A549 (cell line): Measurements from ENCODE around the gene PRR14. TPM values are rescaled to one million over a fixed set of nuclear protein-coding genes. Genes with fewer than 3 reads are reported as not detected.

Experiments
- ATAC-seq, 2 experiments: fragments of 200-7000 bp in 1 of 2; fragments of >200 bp in 1 of 2; cut with Nextera tagmentation in 1 of 2; cut with Tn5 transposase in 1 of 2; 3 replicates each; pipeline versions ENCODE4 v1.8.0 to v1.9.1; 2018 to 2020; ENCODE audit warnings: mild to moderate bottlenecking in 1 of 2, moderate library complexity in 1 of 2
- CTCF ChIA-PET: fragments of 300-600 bp; sonication (Branson Sonifier 250); formaldehyde crosslinking; extraction: SDS; loops from one replicate; lab custom pipeline; 2021; ENCODE audit warnings: antibody characterized with exemption, inconsistent platforms; lab: Yijun Ruan, JAX
- POLR2A ChIA-PET: fragments of 350-600 bp; formaldehyde crosslinking; extraction: SDS; loops from one replicate; lab custom pipeline; 2021; ENCODE audit warnings: antibody characterized with exemption, inconsistent platforms; lab: Yijun Ruan, JAX
- DNase-seq, 2 experiments: peaks; one replicate each; pipeline versions ENCODE4 v3.0.0 to v3.0.0-alpha.2; 2011 to 2016; ENCODE audit warnings: low read depth in 1 of 2, low spot score in 1 of 2
- FAIRE-seq: peaks from 2 replicates; lab custom pipeline; 2011; peaks lifted over from hg19 to GRCh38; lab: Jason Lieb, UNC
- H3K27ac ChIP-seq, 2 experiments: fragments of >200 bp; sonication (Bioruptor Twin); formaldehyde crosslinking; 3 replicates each; pipeline ENCODE4 v1.5.1; 2016 to 2017
- H3K4me1 ChIP-seq: fragments of >200 bp; sonication (Bioruptor Twin); formaldehyde crosslinking; 3 replicates; pipeline ENCODE4 v1.6.1; 2016
- H3K4me2 ChIP-seq: fragments of >200 bp; sonication (Bioruptor Twin); formaldehyde crosslinking; 3 replicates; pipeline ENCODE4 v1.6.1; 2016
- H3K4me3 ChIP-seq: fragments of >200 bp; sonication (Bioruptor Twin); formaldehyde crosslinking; 3 replicates; pipeline ENCODE4 v1.5.1; 2016
- H3K9me3 ChIP-seq: fragments of >200 bp; sonication (Bioruptor Twin); formaldehyde crosslinking; 3 replicates; pipeline ENCODE4 v1.6.1; 2016
- CBX8 ChIP-seq: fragments of 200-600 bp; sonication (generic); IDR thresholded peaks from 2 replicates; pipeline ENCODE4 v1.6.1; 2016
- CHD2 ChIP-seq: fragments of 150-350 bp; IDR thresholded peaks from 2 replicates; pipeline ENCODE4 v1.6.1; 2014; ENCODE audit warnings: low read length; ENCODE audit not compliant: partially characterized antibody
- CHD4 ChIP-seq: fragments of 200-600 bp; sonication (generic); IDR thresholded peaks from 2 replicates; pipeline ENCODE4 v1.6.1; 2016; ENCODE audit warnings: antibody characterized with exemption, mild to moderate bottlenecking, borderline replicate concordance
- EHF ChIP-seq: fragments of 250-450 bp; sonication (Bioruptor Pico); IDR thresholded peaks from 2 replicates; pipeline ENCODE4 v1.5.0; 2020; ENCODE audit warnings: mild to moderate bottlenecking
- FOSB ChIP-seq: fragments of 250-450 bp; sonication (Bioruptor Pico); IDR thresholded peaks from 2 replicates; pipeline ENCODE4 v1.5.0; 2020; ENCODE audit warnings: mild to moderate bottlenecking, moderate library complexity
- FOSL2 ChIP-seq, 2 experiments: fragments of 450-650 bp in 1 of 2; fragments of >200 bp in 1 of 2; sonication (Bioruptor Twin) in 1 of 2; formaldehyde crosslinking; IDR thresholded peaks; 2 replicates each; pipeline versions ENCODE4 v1.5.0 to v1.6.1; 2016 to 2020; ENCODE audit warnings: mild to moderate bottlenecking in 1 of 2, moderate library complexity in 1 of 2
- FOXS1 ChIP-seq: fragments of 250-450 bp; sonication (Bioruptor Pico); IDR thresholded peaks from 2 replicates; pipeline ENCODE4 v1.5.0; 2020; ENCODE audit warnings: mild to moderate bottlenecking, moderate library complexity
- HEYL ChIP-seq: fragments of 250-450 bp; sonication (Bioruptor Pico); IDR thresholded peaks from 2 replicates; pipeline ENCODE4 v1.8.0; 2021; ENCODE audit warnings: mild to moderate bottlenecking, moderate library complexity
- HOXA7 ChIP-seq: fragments of 250-450 bp; sonication (Bioruptor Pico); IDR thresholded peaks from 2 replicates; pipeline ENCODE4 v1.5.0; 2020; ENCODE audit warnings: mild to moderate bottlenecking, moderate library complexity
- HOXB13 ChIP-seq: fragments of 250-450 bp; sonication (Bioruptor Pico); IDR thresholded peaks from 2 replicates; pipeline ENCODE4 v1.5.0; 2020; ENCODE audit warnings: low read depth, mild to moderate bottlenecking, moderate library complexity
- JUNB ChIP-seq: fragments of >200 bp; sonication (Bioruptor Twin); formaldehyde crosslinking; IDR thresholded peaks from 2 replicates; pipeline ENCODE4 v1.6.1; 2016
- KDM1A ChIP-seq: fragments of 200-600 bp; sonication (generic); IDR thresholded peaks from 2 replicates; pipeline ENCODE4 v1.6.1; 2016; ENCODE audit warnings: low read depth, mild to moderate bottlenecking
- MAFK ChIP-seq: fragments of 450-650 bp; IDR thresholded peaks from 2 replicates; pipeline ENCODE4 v1.6.1; 2014; ENCODE audit not compliant: partially characterized antibody
- MYC ChIP-seq: IDR thresholded peaks from 2 replicates; pipeline ENCODE4 v1.6.1; 2012; ENCODE audit warnings: mild to moderate bottlenecking, inconsistent platforms, low read length, improper control_type of control experiment, borderline replicate concordance
- NFE2L2 ChIP-seq: fragments of 150-350 bp; conservative IDR thresholded peaks from 2 replicates; pipeline ENCODE4 v1.6.1; 2014; ENCODE audit warnings: low read length
- NPAS2 ChIP-seq: fragments of 250-450 bp; sonication (Bioruptor Pico); IDR thresholded peaks from 2 replicates; pipeline ENCODE4 v1.8.0; 2022; ENCODE audit warnings: mild to moderate bottlenecking, moderate library complexity, borderline replicate concordance
- POLR2A ChIP-seq: IDR thresholded peaks from 2 replicates; pipeline ENCODE4 v1.6.1; 2012; ENCODE audit warnings: mild to moderate bottlenecking, low read length
- RARB ChIP-seq: fragments of 250-450 bp; sonication (Bioruptor Pico); IDR thresholded peaks from 2 replicates; pipeline ENCODE4 v1.8.0; 2021; ENCODE audit warnings: mild to moderate bottlenecking, moderate library complexity
- RFX5 ChIP-seq: fragments of 450-650 bp; IDR thresholded peaks from 2 replicates; pipeline ENCODE4 v1.7.1; 2014; ENCODE audit warnings: antibody characterized with exemption, mild to moderate bottlenecking, moderate library complexity
- TP53 ChIP-seq: fragments of 250-450 bp; sonication (Bioruptor Pico); IDR thresholded peaks from 2 replicates; pipeline ENCODE4 v1.5.0; 2021; ENCODE audit warnings: mild to moderate bottlenecking, moderate library complexity
- ZC3H11A ChIP-seq: fragments of 450-650 bp; IDR thresholded peaks from 2 replicates; pipeline ENCODE4 v1.6.1; 2014; ENCODE audit warnings: antibody characterized with exemption, mild to moderate bottlenecking
- ZSCAN20 ChIP-seq: fragments of 250-450 bp; sonication (Bioruptor Pico); IDR thresholded peaks from 2 replicates; pipeline ENCODE4 v1.8.0; 2022; ENCODE audit warnings: mild to moderate bottlenecking, moderate library complexity
- WGBS: methylation state at CpG from one replicate; pipeline ENCODE4 v1.1.6; 2017; ENCODE audit errors: missing lambda C conversion rate; 5-methylcytosine and 5-hydroxymethylcytosine counted together
- polyA plus RNA-seq, 4 experiments: library from polyadenylated mRNA; depleted of rRNA in 3 of 4; stranded (reverse); fragments of >200 nt; fragmentation: RNase III in 1 of 4; extraction: RNeasy Plus Mini Kit Qiagen cat#74134 plus additional on column Dnase treatment in 1 of 4; gene quantifications; 2 replicates in 3 of 4; 3 replicates in 1 of 4; pipeline ENCODE4 v1.2.3, GENCODE V29; 2011 to 2017
- TF ChIP-seq, protein P1 (sequence below): IDR thresholded peaks from 2 replicates; pipeline ENCODE4 v1.6.1; 2012; ENCODE audit warnings: low read depth, borderline replicate concordance
- TF ChIP-seq, protein P2 (sequence below): fragments of >200 bp; sonication (Bioruptor Twin); formaldehyde crosslinking; IDR thresholded peaks from 3 replicates; pipeline ENCODE4 v1.5.1; 2016
- TF ChIP-seq, protein P3 (sequence below): fragments of 450-650 bp; IDR thresholded peaks from 2 replicates; pipeline ENCODE4 v1.6.1; 2014; ENCODE audit warnings: antibody characterized with exemption
- TF ChIP-seq, protein P4 (sequence below): fragments of 250-450 bp; sonication (Bioruptor Pico); IDR thresholded peaks from 2 replicates; pipeline ENCODE4 v1.5.0; 2020; ENCODE audit warnings: low read depth, mild to moderate bottlenecking, moderate library complexity
- TF ChIP-seq, protein P5 (sequence below): fragments of 150-350 bp; IDR thresholded peaks from 2 replicates; pipeline ENCODE4 v1.6.1; 2014; ENCODE audit warnings: low read depth, mild to moderate bottlenecking, low read length
- TF ChIP-seq, protein P6 (sequence below): fragments of >200 bp; sonication (Bioruptor Twin); formaldehyde crosslinking; IDR thresholded peaks from 3 replicates; pipeline ENCODE4 v1.6.1; 2016

Gene PRR14
- polyA plus RNA-seq, 2 of the 4 experiments (the other 2 are of a cell fraction), result 6.3 to 18.2 TPM

DNA sequence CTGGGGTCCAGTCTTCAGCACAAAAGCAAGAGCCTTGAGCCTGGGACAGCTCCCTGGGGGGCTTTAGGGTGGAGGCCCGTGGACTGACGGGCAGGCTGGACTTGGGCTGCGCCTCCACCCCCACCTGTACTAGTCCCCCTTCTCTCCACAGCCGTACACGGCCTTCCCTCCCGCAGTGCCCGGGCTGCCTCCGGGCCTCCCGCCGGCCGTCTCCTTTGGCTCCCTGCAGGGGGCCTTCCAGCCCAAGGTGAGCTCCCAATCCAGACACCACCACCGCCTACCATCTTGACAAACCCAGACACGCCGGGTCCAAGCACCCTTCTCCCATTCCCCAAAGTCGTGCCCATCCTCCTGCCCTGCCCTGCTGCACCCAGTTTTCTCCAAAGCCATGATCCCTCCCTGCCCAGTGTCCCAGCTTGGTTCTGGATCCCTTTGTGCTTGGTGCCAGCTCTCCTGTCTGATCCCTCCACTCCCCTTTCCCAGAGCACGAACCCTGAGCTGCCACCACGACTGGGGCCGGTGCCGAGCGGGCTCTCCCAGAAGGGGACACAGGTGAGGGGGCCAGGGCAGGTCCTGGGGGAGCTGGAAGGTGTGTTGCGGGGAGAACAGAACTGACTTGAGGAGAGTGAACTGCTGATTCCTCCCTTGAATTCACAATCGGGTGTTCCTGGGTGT, 14.5 kb downstream of the PRR14 start:
- ChIA-PET POLR2A (no interaction called here), CTCF (interaction anchor here (1.1 to 3.2 kb wide), 2 partner anchors 29 to 235 kb away, joined by 4 to 21 read pairs (median 6); partner anchors contain the start of gene DCTPP1)
- TF ChIP-seq, protein P1, sequence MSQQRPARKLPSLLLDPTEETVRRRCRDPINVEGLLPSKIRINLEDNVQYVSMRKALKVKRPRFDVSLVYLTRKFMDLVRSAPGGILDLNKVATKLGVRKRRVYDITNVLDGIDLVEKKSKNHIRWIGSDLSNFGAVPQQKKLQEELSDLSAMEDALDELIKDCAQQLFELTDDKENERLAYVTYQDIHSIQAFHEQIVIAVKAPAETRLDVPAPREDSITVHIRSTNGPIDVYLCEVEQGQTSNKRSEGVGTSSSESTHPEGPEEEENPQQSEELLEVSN, result no peak
- TF ChIP-seq, protein P2, sequence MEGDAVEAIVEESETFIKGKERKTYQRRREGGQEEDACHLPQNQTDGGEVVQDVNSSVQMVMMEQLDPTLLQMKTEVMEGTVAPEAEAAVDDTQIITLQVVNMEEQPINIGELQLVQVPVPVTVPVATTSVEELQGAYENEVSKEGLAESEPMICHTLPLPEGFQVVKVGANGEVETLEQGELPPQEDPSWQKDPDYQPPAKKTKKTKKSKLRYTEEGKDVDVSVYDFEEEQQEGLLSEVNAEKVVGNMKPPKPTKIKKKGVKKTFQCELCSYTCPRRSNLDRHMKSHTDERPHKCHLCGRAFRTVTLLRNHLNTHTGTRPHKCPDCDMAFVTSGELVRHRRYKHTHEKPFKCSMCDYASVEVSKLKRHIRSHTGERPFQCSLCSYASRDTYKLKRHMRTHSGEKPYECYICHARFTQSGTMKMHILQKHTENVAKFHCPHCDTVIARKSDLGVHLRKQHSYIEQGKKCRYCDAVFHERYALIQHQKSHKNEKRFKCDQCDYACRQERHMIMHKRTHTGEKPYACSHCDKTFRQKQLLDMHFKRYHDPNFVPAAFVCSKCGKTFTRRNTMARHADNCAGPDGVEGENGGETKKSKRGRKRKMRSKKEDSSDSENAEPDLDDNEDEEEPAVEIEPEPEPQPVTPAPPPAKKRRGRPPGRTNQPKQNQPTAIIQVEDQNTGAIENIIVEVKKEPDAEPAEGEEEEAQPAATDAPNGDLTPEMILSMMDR, result no peak
- TF ChIP-seq, protein P3, sequence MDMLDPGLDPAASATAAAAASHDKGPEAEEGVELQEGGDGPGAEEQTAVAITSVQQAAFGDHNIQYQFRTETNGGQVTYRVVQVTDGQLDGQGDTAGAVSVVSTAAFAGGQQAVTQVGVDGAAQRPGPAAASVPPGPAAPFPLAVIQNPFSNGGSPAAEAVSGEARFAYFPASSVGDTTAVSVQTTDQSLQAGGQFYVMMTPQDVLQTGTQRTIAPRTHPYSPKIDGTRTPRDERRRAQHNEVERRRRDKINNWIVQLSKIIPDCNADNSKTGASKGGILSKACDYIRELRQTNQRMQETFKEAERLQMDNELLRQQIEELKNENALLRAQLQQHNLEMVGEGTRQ, result no peak
- TF ChIP-seq FOSL2 (IDR thresholded peaks at IDR 0.05) (no peak), FOSL2 (CRISPR knock-in tag; IDR thresholded peaks at IDR 0.05) (no peak), RFX5 (no peak), FOXS1 (CRISPR knock-in tag) (no peak), CHD4 (no peak), POLR2A (no peak), ZC3H11A (no peak), HOXA7 (CRISPR knock-in tag) (no peak), JUNB (no peak), HEYL (CRISPR knock-in tag) (no peak), RARB (CRISPR knock-in tag) (no peak), CHD2 (no peak), CBX8 (no peak), TP53 (CRISPR knock-in tag) (no peak), EHF (CRISPR knock-in tag) (no peak), NPAS2 (CRISPR knock-in tag) (no peak), NFE2L2 (no peak)
- TF ChIP-seq, protein P4, sequence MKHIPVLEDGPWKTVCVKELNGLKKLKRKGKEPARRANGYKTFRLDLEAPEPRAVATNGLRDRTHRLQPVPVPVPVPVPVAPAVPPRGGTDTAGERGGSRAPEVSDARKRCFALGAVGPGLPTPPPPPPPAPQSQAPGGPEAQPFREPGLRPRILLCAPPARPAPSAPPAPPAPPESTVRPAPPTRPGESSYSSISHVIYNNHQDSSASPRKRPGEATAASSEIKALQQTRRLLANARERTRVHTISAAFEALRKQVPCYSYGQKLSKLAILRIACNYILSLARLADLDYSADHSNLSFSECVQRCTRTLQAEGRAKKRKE, result no peak
- FAIRE-seq (no peak), DNase-seq (no peak), ATAC-seq (peak in 1 of 2 experiments; percentile 34; a peak in 3 of 6 replicates)
- Histone ChIP-seq H3K4me1 (peaks cover 14% of the 10 kb centered on the region), H3K9me3 (no peaks in the 10 kb centered on the region), H3K27ac (no peak overlapping the region), H3K4me2 (no peak overlapping the region), H3K4me3 (no peak overlapping the region)
- 91% methylated on average over 22 of the region's 22 CpGs for WGBS

DNA sequence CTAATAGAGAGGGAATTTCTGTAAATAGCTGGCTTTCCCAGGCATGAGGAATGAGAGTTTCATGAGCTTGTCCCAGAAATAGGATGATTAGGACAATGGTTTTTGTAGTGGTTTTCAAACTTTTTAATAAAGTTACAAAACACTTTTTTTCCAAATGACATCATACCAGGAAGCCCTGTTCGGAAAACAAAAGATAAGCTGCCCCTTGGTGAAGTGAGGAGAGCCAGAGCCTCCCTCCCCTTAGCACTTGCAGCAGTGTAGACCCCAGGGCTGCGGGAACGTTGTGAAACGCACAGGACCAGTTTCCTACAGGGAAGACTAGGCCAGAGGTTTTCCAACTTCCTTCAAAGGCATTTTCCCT, 15.1 kb downstream of the PRR14 start:
- H3K4me2 ChIP-seq, result no peak overlapping the region
- DNase-seq, result no peak
- H3K27ac ChIP-seq, result no peak overlapping the region
- no peak overlapping the region for H3K4me3 ChIP-seq
- 91% methylated on average over 4 of the region's 4 CpGs for WGBS
- no peak for FAIRE-seq
- H3K9me3 ChIP-seq, result no peaks in the 10 kb centered on the region
- POLR2A ChIA-PET, result no interaction called here
- CTCF ChIA-PET, result interaction anchor here (1.4 to 3.2 kb wide), 2 partner anchors 28 to 236 kb away, joined by 6 to 21 read pairs; partner anchors contain the start of gene DCTPP1
- no peak for TF ChIP-seq KDM1A
- TF ChIP-seq MAFK, result no peak
- TF ChIP-seq, protein P5, sequence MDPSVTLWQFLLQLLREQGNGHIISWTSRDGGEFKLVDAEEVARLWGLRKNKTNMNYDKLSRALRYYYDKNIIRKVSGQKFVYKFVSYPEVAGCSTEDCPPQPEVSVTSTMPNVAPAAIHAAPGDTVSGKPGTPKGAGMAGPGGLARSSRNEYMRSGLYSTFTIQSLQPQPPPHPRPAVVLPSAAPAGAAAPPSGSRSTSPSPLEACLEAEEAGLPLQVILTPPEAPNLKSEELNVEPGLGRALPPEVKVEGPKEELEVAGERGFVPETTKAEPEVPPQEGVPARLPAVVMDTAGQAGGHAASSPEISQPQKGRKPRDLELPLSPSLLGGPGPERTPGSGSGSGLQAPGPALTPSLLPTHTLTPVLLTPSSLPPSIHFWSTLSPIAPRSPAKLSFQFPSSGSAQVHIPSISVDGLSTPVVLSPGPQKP, result no peak
- TF ChIP-seq CHD4, result no peak
- no peak for TF ChIP-seq MYC
- TF ChIP-seq NFE2L2, result no peak
- TF ChIP-seq FOSL2 (IDR thresholded peaks at IDR 0.05), result no peak
- TF ChIP-seq FOSL2 (CRISPR knock-in tag; IDR thresholded peaks at IDR 0.05), result no peak
- TF ChIP-seq FOSB, result no peak
- no peak for TF ChIP-seq ZSCAN20 (CRISPR knock-in tag)
- TF ChIP-seq, protein P6, sequence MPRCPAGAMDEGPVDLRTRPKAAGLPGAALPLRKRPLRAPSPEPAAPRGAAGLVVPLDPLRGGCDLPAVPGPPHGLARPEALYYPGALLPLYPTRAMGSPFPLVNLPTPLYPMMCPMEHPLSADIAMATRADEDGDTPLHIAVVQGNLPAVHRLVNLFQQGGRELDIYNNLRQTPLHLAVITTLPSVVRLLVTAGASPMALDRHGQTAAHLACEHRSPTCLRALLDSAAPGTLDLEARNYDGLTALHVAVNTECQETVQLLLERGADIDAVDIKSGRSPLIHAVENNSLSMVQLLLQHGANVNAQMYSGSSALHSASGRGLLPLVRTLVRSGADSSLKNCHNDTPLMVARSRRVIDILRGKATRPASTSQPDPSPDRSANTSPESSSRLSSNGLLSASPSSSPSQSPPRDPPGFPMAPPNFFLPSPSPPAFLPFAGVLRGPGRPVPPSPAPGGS, result no peak
- no peak for TF ChIP-seq HOXB13
- ATAC-seq, result no peak
- peaks cover 9% of the 10 kb centered on the region for H3K4me1 ChIP-seq
